ENCODE measurements around the gene XIRP1.

The XIRP1 gene

DNA sequence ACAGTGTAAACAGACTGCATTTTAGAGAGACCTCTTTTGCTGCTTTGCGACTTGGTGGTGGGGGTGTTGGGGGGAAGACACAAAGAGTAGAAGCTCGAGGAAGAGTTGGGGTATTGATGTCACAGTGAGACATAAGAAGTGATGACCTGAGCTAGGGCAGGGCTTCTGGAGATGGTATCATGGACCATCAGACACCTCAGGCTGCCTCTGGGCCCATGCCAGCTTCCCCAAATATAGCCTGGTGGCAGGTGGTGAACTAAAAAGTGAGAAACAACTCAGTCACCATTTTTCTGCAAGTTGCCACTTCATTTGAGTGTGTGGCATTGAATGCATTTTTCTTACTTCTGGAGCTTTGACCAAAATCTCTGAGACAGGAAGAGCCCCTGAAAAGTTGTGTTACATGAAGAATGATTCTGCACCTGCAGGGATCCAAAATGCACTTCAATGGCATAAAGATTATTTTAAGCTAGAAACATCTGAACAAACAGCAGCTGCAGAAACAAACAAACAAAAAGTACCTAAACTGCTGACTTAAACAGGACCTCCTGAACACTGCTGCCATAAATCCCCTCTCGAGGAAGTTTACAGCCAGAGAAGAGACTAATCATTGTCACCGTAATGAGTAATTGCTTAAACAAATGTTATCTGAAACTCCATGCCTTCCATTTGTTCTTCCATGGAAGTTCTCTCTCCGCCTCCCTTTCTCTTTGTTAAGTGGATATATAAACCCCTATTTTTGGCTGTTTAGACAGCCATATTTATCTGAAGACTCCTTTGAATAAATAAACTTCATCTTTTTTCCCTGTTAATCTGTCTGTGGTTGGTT is 15.2 kb upstream of the XIRP1 start:
- Histone ChIP-seq H3K4me1 (ENCODE audit: low read length) (peaks cover 49% of the 10 kb centered on the region), H3K4me2 (ENCODE audit: low read depth, low read length) (peak overlapping the region; percentile 42), H3K79me2 (ENCODE audit: low read length) (no peaks in the 10 kb centered on the region), H3K27me3 (replicated peaks; ENCODE audit: insufficient read depth, low read length) (no peaks in the 10 kb centered on the region), H3K9me3 (replicated peaks; ENCODE audit: insufficient read depth, low read length) (no peaks in the 10 kb centered on the region), H3K9me2 (replicated peaks; ENCODE audit: insufficient read depth, low read length) (no peaks in the 10 kb centered on the region), H3K27ac (ENCODE audit: low read length) (peak overlapping the region; percentile 79), H4K20me1 (ENCODE audit: insufficient read depth, low read length) (no peaks in the 10 kb centered on the region), H2AFZ (ENCODE audit: low read length) (peak overlapping the region; percentile 53), H3K36me3 (replicated peaks; ENCODE audit: insufficient read depth, low read length) (no peaks in the 10 kb centered on the region), H3F3A (ENCODE audit: insufficient read depth, low read length) (peaks cover 21% of the 10 kb centered on the region), H3K9ac (ENCODE audit: low read length) (peak overlapping the region; percentile 41), H3K4me3 (ENCODE audit: low read length) (0 out of 2 replicates have a peak overlapping the region, but pooled peaks have one; percentile 3)
- peak; percentile 62 for DNase-seq
- TF ChIP-seq EZH2 (optimal IDR thresholded peaks at IDR 0.05; ENCODE audit: low read depth, low read length) (no peak), EZH2phosphoT487 (IDR thresholded peaks at IDR 0.05; ENCODE audit: low read length) (no peak)
- TF ChIP-seq, protein P1, sequence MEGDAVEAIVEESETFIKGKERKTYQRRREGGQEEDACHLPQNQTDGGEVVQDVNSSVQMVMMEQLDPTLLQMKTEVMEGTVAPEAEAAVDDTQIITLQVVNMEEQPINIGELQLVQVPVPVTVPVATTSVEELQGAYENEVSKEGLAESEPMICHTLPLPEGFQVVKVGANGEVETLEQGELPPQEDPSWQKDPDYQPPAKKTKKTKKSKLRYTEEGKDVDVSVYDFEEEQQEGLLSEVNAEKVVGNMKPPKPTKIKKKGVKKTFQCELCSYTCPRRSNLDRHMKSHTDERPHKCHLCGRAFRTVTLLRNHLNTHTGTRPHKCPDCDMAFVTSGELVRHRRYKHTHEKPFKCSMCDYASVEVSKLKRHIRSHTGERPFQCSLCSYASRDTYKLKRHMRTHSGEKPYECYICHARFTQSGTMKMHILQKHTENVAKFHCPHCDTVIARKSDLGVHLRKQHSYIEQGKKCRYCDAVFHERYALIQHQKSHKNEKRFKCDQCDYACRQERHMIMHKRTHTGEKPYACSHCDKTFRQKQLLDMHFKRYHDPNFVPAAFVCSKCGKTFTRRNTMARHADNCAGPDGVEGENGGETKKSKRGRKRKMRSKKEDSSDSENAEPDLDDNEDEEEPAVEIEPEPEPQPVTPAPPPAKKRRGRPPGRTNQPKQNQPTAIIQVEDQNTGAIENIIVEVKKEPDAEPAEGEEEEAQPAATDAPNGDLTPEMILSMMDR (IDR thresholded peaks at IDR 0.05; ENCODE audit: low read length): no peak

DNA sequence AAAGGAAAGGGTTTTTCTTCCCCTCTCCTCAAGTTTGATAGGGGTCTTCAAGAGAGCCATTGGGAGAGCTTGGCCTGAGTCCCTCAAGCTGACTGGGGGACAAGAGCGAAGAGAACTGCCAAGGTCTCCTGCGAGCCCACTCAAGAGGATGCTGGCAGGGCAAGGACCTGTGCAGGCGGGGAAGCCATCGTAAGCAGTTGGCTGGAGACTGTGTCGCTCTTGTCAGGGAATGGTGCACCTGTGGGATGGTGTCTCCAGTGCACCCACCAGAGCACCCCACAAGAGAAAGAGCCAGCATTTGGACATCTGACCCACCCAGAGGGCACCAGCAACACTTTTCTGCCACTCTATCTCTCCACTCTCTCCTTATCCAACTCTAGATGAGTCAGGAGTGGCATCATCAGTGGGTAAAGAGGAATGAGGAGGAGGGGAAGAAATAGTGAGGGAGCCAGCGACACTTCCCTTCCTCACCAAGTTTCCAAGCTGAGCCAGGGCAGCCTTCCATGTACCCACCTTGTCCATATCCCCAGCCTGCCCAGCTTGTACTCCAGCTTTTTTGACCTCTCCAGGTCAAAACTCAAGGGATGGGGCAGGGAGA is 13.6 kb upstream of the XIRP1 start:
- no peak overlapping the region for H3K27ac ChIP-seq (ENCODE audit: low read length)
- no peaks in the 10 kb centered on the region for H3K9me3 ChIP-seq (replicated peaks; ENCODE audit: insufficient read depth, low read length)
- H3K4me3 ChIP-seq (ENCODE audit: low read length): no peak overlapping the region
- H3K9me2 ChIP-seq (replicated peaks; ENCODE audit: insufficient read depth, low read length): no peaks in the 10 kb centered on the region
- H3K79me2 ChIP-seq (ENCODE audit: low read length): no peaks in the 10 kb centered on the region
- H3F3A ChIP-seq (ENCODE audit: insufficient read depth, low read length): peaks cover 21% of the 10 kb centered on the region
- no peak for DNase-seq
- peaks cover 47% of the 10 kb centered on the region for H3K4me1 ChIP-seq (ENCODE audit: low read length)
- H3K4me2 ChIP-seq (ENCODE audit: low read depth, low read length): no peak overlapping the region
- H2AFZ ChIP-seq (ENCODE audit: low read length): no peak overlapping the region
- no peaks in the 10 kb centered on the region for H4K20me1 ChIP-seq (ENCODE audit: insufficient read depth, low read length)
- H3K36me3 ChIP-seq (replicated peaks; ENCODE audit: insufficient read depth, low read length): no peaks in the 10 kb centered on the region
- no peak overlapping the region for H3K9ac ChIP-seq (ENCODE audit: low read length)
- TF ChIP-seq EZH2 (optimal IDR thresholded peaks at IDR 0.05; ENCODE audit: low read depth, low read length) (no peak), EZH2phosphoT487 (IDR thresholded peaks at IDR 0.05; ENCODE audit: low read length) (no peak)
- TF ChIP-seq, protein P1 (IDR thresholded peaks at IDR 0.05; ENCODE audit: low read length): no peak
- no peaks in the 10 kb centered on the region for H3K27me3 ChIP-seq (replicated peaks; ENCODE audit: insufficient read depth, low read length)

DNA sequence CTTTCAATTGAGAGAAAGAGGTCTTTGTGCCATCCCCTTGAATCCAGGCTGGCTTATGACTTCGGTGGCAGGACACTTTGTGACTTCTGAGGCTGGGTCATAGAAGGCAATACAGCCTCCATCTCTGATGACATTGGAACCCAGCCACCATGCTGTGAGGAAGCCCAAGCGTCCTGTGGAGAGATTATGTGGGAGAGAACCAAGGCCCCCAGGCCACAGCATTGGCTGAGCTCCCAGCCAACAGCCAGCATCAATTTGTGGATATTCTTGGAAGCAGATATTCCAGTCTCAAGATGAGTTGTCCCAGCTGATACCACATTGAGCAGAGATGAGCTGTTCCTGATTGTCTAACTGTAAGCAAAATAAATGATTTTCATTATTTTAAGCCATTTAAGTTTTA is 12.7 kb upstream of the XIRP1 start:
- TF ChIP-seq EZH2phosphoT487 (IDR thresholded peaks at IDR 0.05; ENCODE audit: low read length) (no peak), EZH2 (optimal IDR thresholded peaks at IDR 0.05; ENCODE audit: low read depth, low read length) (no peak)
- TF ChIP-seq, protein P1 (IDR thresholded peaks at IDR 0.05; ENCODE audit: low read length): no peak
- Histone ChIP-seq H3K79me2 (ENCODE audit: low read length) (no peaks in the 10 kb centered on the region), H3K9me3 (replicated peaks; ENCODE audit: insufficient read depth, low read length) (no peaks in the 10 kb centered on the region), H3K4me1 (ENCODE audit: low read length) (peaks cover 39% of the 10 kb centered on the region), H3K4me2 (ENCODE audit: low read depth, low read length) (no peak overlapping the region), H3K9me2 (replicated peaks; ENCODE audit: insufficient read depth, low read length) (no peaks in the 10 kb centered on the region), H3K27ac (ENCODE audit: low read length) (no peak overlapping the region), H4K20me1 (ENCODE audit: insufficient read depth, low read length) (no peaks in the 10 kb centered on the region), H3K4me3 (ENCODE audit: low read length) (no peak overlapping the region), H2AFZ (ENCODE audit: low read length) (no peak overlapping the region), H3K27me3 (replicated peaks; ENCODE audit: insufficient read depth, low read length) (no peaks in the 10 kb centered on the region), H3F3A (ENCODE audit: insufficient read depth, low read length) (peaks cover 21% of the 10 kb centered on the region), H3K9ac (ENCODE audit: low read length) (no peak overlapping the region), H3K36me3 (replicated peaks; ENCODE audit: insufficient read depth, low read length) (no peaks in the 10 kb centered on the region)
- DNase-seq: no peak

Data from MM.1S (cell line).